ENCODE measurements around the gene ATG16L1. TPM values are rescaled to one million over a fixed set of nuclear protein-coding genes. Genes with fewer than 3 reads are reported as not detected.

ATG16L1 gene
- total RNA-seq, 4 donors from 2014 or later, result 16.7 to 44.1 (median 33.6) TPM

DNA sequence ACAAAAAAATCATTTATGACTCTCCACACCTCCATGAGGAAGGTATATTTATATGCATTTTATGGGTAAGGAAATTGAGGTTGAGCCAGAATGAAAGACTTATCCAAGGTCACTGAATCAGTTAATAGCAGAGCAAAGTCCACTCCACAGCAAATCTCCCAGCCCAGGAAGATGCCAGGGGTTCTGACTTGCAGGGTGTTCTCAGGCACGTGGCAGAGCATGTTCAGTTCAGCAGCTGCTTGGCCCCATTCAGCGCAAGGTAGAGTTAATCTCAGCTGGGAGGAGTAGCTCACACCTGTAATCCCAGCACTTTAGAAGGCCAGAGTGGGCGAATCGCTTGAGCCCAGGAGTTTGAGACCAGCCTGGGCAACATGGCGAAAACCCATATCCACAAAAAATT lies 85.1 kb downstream of the ATG16L1 start:
- DNase-seq (ENCODE audit: low spot score in 2 of 2), result no peak
- Histone ChIP-seq H3K27ac (no peak overlapping the region), H3K9me3 (no peaks in the 10 kb centered on the region), H3K27me3 (no peaks in the 10 kb centered on the region), H3K4me1 (peaks cover 0 to 7% (median 0%) of the 10 kb centered on the region in 4 donors), H3K36me3 (no peaks in the 10 kb centered on the region), H3K4me3 (no peak overlapping the region)
- no peak for TF ChIP-seq EP300 (IDR thresholded peaks at IDR 0.05)
- TF ChIP-seq, protein P1, sequence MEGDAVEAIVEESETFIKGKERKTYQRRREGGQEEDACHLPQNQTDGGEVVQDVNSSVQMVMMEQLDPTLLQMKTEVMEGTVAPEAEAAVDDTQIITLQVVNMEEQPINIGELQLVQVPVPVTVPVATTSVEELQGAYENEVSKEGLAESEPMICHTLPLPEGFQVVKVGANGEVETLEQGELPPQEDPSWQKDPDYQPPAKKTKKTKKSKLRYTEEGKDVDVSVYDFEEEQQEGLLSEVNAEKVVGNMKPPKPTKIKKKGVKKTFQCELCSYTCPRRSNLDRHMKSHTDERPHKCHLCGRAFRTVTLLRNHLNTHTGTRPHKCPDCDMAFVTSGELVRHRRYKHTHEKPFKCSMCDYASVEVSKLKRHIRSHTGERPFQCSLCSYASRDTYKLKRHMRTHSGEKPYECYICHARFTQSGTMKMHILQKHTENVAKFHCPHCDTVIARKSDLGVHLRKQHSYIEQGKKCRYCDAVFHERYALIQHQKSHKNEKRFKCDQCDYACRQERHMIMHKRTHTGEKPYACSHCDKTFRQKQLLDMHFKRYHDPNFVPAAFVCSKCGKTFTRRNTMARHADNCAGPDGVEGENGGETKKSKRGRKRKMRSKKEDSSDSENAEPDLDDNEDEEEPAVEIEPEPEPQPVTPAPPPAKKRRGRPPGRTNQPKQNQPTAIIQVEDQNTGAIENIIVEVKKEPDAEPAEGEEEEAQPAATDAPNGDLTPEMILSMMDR (IDR thresholded peaks at IDR 0.05), result no peak
- 85 to 91% methylated on average over 5 of the region's 5 CpGs for WGBS, 2 donors

DNA sequence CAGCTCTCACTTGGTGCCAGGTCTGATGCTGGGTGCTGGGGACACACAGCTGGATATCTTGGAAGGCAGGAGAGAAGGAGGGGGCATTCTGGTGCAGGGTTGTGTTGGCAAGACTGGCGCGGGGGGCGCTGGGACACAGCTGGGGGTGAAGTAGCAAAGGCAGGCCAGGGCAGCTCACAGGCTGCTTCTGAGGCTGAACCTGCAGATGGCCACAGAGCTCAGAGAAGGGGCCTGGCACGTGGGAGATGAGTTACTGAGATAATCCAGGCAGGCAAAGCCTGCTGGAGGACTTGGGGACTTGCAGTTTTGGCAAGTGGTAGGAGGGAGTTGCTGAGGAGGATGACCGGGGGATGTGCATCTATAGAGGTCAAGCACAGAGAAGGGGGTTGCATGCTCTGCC lies 86.6 kb downstream of the ATG16L1 start:
- H3K4me1 ChIP-seq, result no peaks in the 10 kb centered on the region
- no peaks in the 10 kb centered on the region for H3K36me3 ChIP-seq
- TF ChIP-seq POLR2A (IDR thresholded peaks at IDR 0.05) (no peak), EP300 (IDR thresholded peaks at IDR 0.05) (no peak)
- TF ChIP-seq, protein P1 (IDR thresholded peaks at IDR 0.05), result no peak
- H3K4me3 ChIP-seq, result no peak overlapping the region
- H3K9me3 ChIP-seq, result no peaks in the 10 kb centered on the region
- no peaks in the 10 kb centered on the region for H3K27me3 ChIP-seq
- no peak overlapping the region for H3K27ac ChIP-seq
- DNase-seq (ENCODE audit: low spot score in 2 of 2), result no peak
- 68 to 80% methylated on average over 5 of the region's 5 CpGs for WGBS, 2 donors

DNA sequence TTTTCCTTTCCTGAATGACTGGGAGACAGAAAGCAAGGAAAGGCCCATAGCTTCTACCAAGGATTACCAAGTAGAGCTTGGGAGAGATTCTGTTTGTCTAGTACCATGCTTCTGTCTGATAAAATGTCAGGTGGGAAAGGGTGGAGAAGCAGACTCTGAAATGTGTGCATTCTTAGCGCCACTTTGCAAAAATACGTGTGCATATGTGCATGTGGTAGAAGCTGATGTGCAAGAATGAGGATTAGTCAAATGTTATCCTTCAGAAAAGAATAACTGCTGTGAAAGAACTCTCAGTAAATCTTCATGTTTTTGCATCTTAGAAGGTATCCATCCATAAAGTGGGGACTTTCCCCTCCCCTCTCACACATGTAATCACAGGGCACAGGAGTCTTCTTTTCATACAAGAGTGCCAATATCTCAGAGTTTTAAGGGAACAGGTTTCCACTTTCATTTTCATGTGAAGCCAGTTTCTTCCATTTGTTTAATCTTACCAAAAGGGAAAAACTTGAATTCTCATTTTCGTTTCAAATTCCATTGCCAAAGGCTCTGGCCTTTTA lies 87.4 kb downstream of the ATG16L1 start:
- WGBS, 2 donors, result 85% methylated on average over 3 of the region's 3 CpGs
- Histone ChIP-seq H3K4me3 (no peak overlapping the region), H3K27ac (no peak overlapping the region), H3K9me3 (no peaks in the 10 kb centered on the region), H3K27me3 (no peaks in the 10 kb centered on the region), H3K4me1 (no peaks in the 10 kb centered on the region), H3K36me3 (no peaks in the 10 kb centered on the region)
- no peak for DNase-seq (ENCODE audit: low spot score in 2 of 2)
- TF ChIP-seq, protein P1 (IDR thresholded peaks at IDR 0.05), result no peak
- TF ChIP-seq EP300 (IDR thresholded peaks at IDR 0.05) (no peak), POLR2A (IDR thresholded peaks at IDR 0.05) (no peak)

DNA sequence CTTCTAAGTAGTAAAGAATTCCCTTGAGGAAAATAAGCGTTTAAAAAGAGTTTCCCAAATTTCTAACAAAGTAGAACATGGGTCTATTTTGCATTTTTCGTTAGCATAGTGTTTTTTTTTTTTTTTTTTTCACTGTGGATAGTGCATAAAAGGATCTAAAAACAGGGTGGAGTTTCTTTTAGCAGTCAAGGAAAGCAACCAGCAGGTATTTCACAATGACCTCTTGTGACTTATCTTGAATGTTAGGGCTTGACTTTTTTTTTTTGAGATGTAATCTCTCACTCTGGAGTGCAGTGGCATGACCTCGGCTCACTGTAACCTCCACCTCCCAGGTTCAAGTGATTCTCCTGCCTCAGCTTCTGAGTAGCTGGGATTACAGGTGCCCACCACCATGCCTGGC lies 88.0 kb downstream of the ATG16L1 start:
- WGBS, 2 donors, result 38 to 57% methylated on average over 3 of the region's 3 CpGs
- no peaks in the 10 kb centered on the region for H3K4me1 ChIP-seq

DNA sequence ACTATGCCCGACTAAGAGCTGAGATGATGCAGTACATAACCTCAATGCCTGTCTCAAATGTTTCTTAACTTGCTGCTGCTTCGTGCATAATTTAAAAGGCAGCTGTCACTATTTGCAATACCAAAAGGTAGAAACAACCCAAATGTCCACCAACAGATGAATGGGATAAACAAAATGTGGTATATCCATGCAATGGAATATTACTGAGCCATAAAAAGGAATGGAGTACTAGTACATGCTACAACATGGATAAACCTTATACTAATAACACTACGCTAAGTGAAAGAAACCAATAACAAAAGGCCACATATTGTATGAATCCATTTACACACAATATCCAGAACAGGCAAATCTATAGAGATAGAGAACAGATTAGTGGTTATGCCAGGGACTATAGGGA lies 89.8 kb downstream of the ATG16L1 start:
- Histone ChIP-seq H3K27ac (no peak overlapping the region), H3K9me3 (no peaks in the 10 kb centered on the region), H3K4me3 (no peak overlapping the region), H3K36me3 (no peaks in the 10 kb centered on the region), H3K4me1 (no peaks in the 10 kb centered on the region), H3K27me3 (no peaks in the 10 kb centered on the region)
- DNase-seq (ENCODE audit: low spot score in 2 of 2), result no peak
- TF ChIP-seq, protein P1 (IDR thresholded peaks at IDR 0.05), result no peak
- TF ChIP-seq POLR2A (IDR thresholded peaks at IDR 0.05) (no peak), EP300 (IDR thresholded peaks at IDR 0.05) (no peak)
- WGBS, 2 donors, result 97 to 98% methylated on average over 3 of the region's 3 CpGs

More for the DNA sequence above, 88.0 kb downstream of the ATG16L1 start:
- no peaks in the 10 kb centered on the region for H3K36me3 ChIP-seq
- TF ChIP-seq, protein P1 (IDR thresholded peaks at IDR 0.05), result no peak
- no peak for TF ChIP-seq POLR2A (IDR thresholded peaks at IDR 0.05)
- TF ChIP-seq EP300 (IDR thresholded peaks at IDR 0.05), result no peak
- DNase-seq (ENCODE audit: low spot score in 2 of 2), result no peak
- no peak overlapping the region for H3K4me3 ChIP-seq
- H3K27me3 ChIP-seq, result no peaks in the 10 kb centered on the region
- H3K9me3 ChIP-seq, result no peaks in the 10 kb centered on the region
- no peak overlapping the region for H3K27ac ChIP-seq
